GM21786 (cell line): ENCODE data around the gene CD27.
A peak's percentile ranks its signal among the peaks of the same experiment; 100 is the strongest.

Experiments
- ATAC-seq: cut with Tn5 transposase; IDR thresholded peaks from one replicate; pipeline ENCODE4 v1.9.1; 2021; ENCODE audit not compliant: unreplicated experiment

CD27 gene

DNA sequence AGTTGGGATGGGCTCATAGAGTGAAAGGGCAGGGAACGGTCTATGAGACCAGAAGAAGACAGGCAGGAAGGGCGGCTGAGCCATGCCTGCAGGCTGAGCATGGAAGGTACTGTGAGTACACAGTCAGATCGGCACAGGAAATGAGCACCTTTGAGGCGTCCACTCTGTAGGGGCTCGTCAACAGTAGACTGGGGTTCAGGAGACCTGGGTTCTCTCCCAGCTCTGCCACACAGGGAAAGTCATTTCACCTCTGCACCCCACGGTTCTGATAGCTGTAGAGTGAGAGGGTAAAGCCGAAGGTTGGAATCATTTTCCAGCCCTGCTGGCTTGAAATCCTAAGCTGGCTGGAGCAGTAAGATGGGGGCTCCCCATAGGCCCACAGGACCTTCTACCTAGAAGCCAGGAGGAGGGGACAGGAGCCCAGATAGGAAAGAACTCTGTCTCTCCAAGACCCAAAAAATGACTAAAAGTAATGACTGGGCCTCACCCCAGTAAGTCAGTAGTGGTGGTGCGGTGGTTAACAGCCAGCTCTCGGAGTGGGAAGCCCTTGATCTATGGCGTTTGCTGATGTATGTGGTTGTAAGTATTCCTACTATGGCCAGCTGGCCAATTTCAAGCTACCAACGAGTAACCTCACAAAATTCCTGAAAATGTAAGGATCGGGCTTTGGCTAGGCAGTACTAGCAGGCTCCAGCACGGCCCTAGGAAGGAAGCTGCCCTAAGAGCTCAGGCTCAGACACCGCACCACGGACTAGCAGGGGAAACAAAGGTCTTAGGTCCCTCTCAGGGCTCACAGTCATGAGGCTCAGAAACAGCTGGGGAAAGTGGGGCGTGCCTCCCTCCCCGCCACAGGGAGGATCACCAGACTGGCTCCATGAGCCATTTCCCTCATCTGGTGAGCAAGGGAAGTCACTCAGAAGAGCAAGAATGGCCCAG is 10.3 kb upstream of the CD27 start:
- ATAC-seq, result no peak

DNA sequence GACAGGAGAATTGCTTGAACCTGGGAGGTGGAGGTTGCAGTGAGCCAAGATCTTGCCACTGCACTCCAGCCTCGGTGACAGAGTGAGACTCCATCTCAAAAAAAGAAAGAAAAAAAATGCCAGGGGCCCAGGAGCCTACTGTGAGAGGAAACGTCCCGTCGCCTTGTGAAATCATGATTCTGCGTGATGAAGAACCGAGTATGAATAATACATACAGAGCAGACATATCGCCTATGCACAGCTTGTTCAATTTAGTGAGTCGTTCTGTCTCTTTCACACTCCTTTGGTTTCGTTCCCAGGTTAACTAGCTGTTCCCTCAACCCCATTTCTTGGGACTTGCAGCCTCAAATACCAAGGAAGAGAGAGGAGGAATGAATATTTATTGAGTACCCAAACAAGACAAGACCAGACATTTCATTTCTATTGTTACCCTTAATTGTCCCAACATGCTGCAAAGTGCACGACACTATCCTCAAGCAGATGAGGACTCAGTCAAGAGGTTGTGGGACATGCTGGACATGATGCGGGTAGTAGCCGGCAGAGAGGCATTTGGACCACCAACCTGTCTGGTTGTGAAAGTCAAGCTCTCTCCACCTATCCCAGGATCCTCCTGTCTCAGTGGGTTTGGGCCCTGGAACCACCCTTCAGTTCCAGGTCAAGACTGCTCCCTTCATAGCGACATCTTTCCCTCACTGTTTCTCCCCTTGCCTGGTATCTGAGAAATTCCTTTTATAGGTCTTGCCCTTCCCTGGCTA is 8.6 kb upstream of the CD27 start:
- ATAC-seq, result no peak

DNA sequence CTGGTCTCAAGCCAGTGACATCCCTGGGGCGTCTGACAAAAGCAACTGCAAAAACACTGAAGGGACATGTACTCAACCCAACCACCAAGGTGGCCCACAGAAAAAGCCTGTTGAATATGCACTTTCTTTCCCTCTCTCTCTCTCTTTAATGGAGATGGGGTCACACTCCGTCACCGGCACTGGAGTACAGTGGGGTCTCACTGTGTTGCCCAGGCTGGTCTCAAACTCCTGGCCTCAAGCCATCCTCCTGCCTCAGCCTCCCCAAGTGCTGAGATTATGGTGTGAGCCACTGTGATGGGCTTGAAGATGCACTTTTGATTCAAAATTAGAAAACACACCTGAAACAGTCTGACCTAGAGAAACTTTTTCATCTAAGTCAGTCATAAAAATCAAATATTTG is 7.2 kb upstream of the CD27 start:
- no peak for ATAC-seq

GRCh38 chr12:6438345-6438744 is 6.4 kb upstream of the CD27 start:
- no peak for ATAC-seq

DNA sequence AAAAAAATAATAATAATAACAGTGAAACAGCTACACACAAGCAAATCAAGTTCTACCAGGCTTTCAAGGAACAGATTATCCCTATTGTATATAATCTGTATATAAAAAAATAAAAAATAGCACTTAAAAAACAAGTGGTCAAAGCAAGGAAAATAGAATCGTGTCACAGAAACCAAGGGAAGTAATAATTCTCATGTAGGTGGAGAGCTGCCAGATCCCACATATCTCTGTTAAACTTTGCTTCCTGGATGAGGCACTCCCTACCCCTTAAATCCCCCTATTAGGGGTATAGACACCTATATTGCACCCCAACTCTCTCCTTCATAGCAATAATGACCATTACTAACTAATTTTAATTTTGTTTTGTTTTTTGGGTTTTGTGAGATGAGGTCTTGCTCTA is 4.4 kb upstream of the CD27 start:
- ATAC-seq, result no peak

DNA sequence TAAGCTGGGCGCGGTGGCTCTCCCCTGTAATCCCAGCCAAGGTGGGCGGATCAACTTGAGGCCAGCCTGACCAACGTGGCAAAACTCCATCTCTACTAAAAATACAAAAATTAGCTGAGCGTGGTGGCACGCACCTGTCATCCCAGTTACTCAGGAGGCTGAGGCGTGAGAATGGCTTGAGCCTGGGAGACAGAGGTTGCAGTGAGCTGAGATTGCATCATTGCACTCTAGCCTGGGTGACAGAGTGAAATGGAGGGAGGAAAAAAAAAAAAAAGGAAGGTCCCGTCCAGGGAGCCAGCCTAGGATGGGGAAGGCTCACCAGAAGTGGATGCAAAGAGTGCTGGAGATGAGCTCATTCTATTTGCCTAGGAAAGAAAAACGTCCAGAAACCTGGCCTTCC is 1.9 kb upstream of the CD27 start:
- no peak for ATAC-seq

GRCh38 chr12:6443361-6443983 is 1.3 kb upstream of the CD27 start:
- ATAC-seq, result no peak

GRCh38 chr12:6444031-6444430 is 724 bp upstream of the CD27 start:
- ATAC-seq, result no peak

- no peak for ATAC-seq
Measured at GRCh38 chr12:6450091-6450868, 5.5 kb downstream of the CD27 start.

DNA sequence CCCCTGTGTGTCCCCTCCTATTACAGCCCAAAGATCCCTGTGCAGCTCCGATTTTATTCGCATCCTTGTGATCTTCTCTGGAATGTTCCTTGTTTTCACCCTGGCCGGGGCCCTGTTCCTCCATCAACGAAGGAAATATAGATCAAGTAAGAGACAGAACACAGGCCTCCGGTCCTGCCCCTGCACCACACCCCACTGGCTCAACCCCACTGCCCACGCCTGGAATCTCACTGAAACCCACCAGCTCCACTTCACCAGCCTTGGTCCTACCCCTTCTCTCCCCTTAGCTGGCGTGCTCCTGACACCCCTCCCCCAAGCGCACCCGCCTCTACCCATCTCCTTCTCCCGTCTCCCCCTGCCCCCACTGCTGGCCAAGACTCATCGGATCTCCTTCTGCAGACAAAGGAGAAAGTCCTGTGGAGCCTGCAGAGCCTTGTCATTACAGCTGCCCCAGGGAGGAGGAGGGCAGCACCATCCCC is 6.2 kb downstream of the CD27 start:
- no peak for ATAC-seq

GRCh38 chr12:6451348-6452244 is 6.8 kb downstream of the CD27 start, which contains the start of gene TAPBPL:
TAPBPL (plus strand) TSS chr12:6452042; CDS start chr12:6452249, 207 bp downstream.
- peak; percentile 61 for ATAC-seq

DNA sequence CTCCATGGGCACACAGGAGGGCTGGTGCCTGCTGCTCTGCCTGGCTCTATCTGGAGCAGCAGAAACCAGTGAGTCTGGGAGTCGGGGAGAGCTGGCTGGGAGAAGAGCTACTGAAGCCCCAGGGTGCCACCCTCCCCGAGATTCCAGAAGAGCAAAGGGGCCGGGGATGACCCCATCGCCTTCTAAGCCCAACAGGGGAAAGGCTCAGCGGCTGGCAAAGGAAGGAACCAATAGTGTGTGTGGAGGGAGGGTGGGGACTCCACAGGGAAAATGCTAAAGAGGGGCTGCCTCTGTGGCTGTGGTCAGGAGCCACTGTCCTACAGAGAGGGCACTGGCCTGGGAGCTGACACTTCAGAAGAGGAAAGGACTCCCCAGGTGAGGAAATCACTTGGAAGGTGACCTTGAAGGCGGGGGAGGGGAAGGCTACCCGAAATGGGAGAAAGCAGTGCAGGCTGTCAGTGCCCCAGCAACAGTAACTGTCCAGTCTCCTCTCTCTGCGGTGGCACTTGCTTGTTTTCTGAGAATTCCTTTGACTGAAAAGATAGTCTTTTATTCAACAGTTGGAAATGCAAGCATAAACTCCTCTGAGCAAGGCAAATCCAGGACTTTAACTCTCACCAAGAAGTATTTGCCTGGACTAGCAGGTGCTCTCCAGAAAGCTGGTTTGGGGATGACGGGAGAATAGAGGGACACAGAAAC is 7.6 kb downstream of the CD27 start:
- ATAC-seq, result no peak

- no peak for ATAC-seq
Measured at GRCh38 chr12:6452944-6453630, 8.3 kb downstream of the CD27 start.

GRCh38 chr12:6457220-6457945 is 12.6 kb downstream of the CD27 start:
- no peak for ATAC-seq

DNA sequence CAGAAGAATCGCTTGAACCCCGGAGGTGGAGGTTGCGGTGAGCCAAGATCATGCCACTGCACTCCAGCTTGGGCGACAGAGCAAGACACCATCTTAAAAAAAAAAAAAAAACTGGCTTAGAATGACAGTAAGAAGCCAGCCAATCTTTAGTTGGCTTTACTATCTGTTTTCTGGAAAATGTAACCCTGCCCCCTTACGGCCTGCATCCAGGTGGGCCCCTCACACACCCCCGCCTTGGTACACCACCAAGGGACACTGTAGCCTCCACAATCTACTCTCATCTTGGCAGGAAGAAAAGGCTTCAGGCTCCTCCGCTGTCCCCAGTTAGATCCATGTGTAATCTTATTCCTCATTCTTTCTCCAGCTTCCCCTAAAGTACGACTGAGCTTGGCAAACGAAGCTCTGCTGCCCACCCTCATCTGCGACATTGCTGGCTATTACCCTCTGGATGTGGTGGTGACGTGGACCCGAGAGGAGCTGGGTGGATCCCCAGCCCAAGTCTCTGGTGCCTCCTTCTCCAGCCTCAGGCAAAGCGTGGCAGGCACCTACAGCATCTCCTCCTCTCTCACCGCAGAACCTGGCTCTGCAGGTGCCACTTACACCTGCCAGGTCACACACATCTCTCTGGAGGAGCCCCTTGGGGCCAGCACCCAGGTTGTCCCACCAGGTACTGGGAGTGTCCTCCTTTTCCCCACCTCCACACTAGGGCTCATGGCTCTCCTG is 13.7 kb downstream of the CD27 start:
- no peak for ATAC-seq

DNA sequence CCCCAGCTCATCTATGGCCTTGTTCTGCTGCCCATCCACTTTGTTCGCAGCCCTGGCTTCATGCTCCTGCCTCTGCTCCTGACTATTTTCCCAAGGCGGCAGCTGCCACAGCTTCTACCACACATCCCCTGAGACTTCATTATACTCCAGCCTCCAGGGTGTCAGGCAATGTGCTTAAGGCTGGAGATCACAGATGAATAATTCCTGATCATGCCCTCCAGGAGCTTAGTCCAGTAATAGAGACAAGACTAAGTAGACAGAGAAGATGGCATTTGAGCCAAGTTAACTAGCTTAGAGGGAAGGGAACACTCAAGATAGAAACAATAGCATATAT is 14.2 kb downstream of the CD27 start:
- ATAC-seq, result no peak

GRCh38 chr12:6460751-6461371 is 16.1 kb downstream of the CD27 start:
- no peak for ATAC-seq
